Bone marrow (tissue), 2 donors: ENCODE results near the gene NAP1L1.

Source experiments
- DNase-seq, 2 donors: peaks; one replicate each; lab custom pipeline; 2025; lab: John Stamatoyannopoulos, UW

The NAP1L1 gene

GRCh38 chr12:76040461-76040860 lies 44.0 kb downstream of the NAP1L1 start:
- DNase-seq = no peak

GRCh38 chr12:76038176-76038575 lies 46.3 kb downstream of the NAP1L1 start:
- no peak for DNase-seq

DNA sequence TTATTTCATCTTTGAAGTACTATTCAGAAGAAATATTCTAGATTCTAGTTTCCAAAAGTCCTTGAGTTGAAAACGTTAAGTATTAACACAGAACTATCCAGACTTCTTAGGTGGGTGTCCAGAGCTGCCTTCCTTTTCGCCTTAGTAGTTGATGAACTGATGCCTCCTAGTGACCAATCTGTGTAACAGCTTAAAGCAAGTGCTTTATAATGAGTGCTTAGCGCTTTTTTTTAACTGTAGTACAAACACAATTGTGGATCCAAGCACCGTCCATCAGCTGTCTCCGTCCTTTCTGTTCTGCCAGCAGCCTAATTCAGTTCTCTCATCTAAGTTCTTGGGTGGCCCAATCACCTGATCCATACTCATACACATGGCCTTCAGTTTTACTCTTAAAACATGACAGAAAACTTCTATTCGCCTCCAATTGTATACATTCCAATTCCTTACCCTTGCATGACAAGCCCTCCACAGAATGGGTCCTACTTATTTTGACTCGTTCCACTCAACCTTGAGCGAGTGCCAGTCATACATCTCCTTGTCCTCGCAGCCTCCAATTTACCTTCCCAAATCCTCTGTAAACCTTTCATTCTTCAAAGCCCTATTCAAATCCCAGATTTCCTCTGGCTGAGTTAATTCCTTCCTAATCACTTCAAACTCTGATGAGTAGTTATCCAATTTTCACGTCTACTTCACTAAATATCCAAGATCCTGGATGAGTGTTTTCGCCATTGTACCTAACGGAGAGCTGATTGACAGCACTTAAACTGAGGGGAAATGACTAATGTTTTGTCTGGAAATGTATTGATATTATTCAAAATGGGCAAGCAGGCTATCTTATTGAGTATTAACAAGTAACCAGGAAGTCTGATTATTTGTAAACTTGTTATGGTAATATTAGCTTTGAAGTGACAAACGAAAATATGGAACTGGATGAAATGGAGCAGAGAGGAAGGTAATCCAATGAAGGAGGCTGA lies 47.1 kb downstream of the NAP1L1 start:
- peak in 1 of 2 donors; percentile 83 for DNase-seq

DNA sequence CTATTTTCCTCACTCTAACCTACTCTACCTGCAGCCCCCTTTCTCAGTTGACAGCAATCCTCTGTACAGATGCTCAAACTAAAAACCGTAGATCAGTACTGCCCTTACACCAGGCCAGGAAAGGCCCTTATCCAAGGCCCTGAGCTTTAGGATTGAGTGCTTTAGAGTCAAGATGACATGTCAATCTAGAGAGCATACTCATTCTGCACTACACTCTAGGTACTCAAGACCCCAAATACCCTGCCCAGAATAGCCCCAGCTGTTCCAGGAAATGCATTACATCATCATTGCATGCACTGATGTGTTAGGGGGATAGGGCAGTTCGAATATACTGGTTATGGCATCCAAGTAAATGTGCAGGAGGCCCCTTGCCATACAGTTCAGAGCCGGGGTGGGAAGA lies 49.4 kb downstream of the NAP1L1 start:
- no peak for DNase-seq

DNA sequence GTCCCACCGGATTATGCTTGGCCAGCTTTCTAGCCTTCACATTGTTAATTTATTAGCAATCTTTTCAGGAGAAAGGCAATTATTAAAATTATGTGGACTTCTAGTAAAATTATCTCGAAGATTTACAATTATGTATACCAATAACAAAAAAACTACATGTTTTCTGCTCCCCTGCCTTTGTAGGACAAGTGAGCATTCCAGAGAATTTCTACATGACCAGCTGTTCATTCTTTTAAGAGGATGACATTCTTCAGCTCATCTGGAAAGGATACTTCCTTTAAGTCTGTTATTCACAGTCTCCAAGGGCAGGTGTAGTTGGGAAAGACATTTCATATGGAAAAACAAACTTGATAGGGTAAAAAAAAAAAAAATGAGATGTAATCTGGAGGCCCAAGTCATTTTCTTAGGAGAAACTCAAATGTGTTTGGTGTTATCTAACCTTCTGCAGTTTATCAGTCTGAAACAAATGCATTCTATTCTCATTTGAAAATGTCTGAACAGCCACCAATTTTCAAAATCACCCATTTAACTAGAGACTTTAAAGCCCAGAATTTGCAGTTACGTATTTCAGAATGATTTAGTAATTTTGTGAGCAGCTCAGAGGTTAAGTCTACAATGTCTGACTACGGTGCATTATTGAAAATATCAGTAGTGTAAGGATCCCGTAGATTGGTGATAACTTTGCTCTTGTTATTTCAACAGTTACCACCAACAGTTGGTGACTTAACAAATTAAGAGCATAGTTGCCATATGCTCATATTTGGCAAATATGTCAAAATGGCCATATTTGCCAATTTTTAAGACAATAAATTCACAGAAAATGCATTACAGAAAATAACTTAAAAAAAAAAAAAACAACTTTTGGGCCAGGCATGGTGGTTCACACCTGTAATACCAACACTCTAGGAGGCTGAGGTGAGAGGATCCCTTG lies 51.1 kb downstream of the NAP1L1 start:
- no peak for DNase-seq

DNA sequence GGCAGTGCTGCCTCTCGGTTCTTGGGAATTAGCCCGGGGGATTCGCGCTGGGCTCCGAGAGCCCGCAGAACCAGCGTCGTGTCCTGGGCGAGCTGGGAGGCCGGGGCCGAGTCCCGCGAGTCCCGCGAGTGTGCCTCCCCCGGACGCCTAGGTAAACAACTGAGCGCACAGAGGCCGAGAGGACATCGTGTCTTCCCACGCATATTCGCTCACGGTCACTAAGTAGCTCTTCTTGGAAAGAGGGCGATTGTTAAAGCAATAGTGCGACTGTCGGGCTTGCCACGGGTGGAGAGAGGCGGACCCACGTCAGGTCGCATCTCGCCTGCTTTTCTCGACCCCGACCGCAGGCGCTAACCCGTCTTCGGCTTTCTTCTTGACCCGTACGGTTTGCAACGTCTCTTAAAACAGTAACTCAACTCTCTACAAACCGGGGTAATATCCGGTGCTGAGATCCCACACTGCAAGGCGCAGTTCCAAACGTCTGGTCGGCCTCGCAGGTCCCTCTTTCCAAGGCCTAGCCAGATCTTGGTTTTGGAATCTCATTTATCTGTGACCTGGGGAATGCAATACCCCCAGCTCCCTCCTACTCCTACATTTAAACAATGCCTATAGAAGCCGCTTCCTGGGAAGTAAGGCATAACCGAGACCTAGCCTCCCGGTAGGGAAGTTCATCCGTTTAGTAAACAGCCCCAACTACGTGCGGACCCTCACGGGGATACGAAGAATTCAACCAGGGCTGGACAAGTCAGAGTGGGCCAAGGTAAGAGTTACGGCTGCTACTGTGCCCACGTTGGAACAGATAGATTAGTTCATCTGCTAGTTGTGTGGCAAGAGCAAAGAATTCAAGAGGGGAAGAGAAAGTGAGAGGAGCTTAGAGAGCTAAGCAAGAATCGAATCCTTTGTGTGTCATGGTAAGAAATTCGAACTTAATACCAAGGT lies 52.2 kb downstream of the NAP1L1 start:
- no peak for DNase-seq

- DNase-seq = peak; percentile 29 to 91
These were observed 53.0 kb downstream of the NAP1L1 start, which contains the start of gene PHLDA1 for GRCh38 chr12:76031414-76032042. Gene PHLDA1 (minus strand): TSS chr12:76031776.

GRCh38 chr12:76031081-76031413 lies 53.4 kb downstream of the NAP1L1 start:
- peak in 1 of 2 donors; percentile 89 for DNase-seq

DNA sequence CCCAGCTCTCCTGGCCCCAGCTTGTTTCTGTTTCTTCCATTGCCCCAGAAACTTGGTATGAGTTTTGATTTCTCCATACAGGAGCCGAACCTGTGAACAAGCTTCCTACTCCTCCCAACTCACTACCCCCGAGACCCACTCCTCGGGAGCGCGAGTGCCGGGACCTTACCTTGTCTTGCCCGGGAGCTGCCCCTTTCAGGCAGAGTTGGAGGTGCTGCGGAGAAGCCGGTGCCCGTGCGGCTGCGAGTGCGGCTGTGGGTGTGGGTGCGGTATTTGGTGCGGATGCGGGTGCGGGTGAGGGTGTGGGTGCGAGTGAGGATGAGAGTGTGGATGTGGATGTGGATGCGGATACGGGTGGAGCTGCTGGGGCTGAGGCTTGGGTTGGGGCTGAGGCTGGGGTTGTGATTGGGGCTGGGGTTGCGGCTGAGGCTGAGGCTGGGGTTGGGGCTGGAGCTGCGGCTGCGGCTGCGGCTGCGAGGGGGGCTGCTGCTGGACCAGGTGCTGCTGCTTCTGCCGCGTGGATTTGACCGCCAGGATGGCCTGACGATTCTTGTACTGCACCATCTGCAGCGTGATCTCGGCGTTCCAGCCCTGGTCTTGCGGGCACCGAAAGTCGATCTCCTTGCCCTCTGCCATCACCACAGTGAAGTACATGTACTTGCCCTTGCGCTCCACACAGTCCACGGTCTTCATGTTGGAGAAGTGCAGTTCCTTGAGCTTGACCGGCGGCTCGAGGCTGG lies 54.0 kb downstream of the NAP1L1 start:
- peak in 1 of 2 donors; percentile 76 for DNase-seq

GRCh38 chr12:76029982-76030340 lies 54.5 kb downstream of the NAP1L1 start:
- peak in 1 of 2 donors; percentile 63 for DNase-seq

GRCh38 chr12:76028571-76029277 lies 55.8 kb downstream of the NAP1L1 start:
- no peak for DNase-seq

GRCh38 chr12:76026643-76027063 lies 57.8 kb downstream of the NAP1L1 start:
- no peak for DNase-seq

DNA sequence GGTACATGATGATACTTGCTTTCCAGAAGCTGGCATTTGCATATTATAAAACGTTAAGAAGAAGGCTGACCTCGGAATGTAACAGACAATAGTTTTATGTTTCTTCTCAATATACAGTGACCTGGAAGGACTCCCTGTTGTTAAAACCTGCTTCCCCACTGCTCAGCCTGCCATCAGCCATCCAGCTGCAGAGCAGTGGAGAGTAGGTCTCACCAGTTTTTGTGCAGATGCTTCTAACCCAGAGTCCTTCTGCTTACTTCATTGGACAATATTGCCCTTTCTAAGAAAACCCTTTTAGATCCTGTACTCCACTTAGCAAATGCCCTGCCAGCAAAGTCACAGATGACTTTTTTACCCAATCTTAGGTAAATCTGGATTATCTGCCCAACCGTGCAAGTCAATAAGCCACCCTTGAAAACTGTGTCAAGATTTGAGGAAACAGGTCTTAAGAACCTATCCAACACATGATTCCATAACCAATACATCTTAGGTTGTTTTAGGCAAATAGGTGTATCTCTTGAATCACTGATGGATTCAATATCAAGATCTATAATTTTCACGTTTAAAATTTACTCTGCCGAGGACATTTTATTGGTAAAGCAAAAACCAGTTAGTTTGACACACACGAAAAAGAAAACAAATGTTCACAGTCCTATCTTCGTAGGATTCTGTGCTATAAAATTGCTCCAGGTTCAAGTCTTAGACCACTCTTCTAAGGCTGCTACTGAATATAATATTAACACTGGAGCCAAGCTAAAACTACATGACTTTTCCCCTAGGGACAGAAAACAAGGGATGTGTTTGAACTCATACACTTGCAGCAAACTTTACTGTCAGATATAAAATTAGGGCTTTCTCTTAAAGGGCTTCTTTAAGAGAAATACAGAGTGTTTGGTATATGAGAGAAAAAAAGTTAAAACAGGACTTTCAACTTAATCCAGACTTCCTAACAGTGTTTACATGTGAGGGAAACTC lies 58.6 kb downstream of the NAP1L1 start:
- DNase-seq = no peak

DNA sequence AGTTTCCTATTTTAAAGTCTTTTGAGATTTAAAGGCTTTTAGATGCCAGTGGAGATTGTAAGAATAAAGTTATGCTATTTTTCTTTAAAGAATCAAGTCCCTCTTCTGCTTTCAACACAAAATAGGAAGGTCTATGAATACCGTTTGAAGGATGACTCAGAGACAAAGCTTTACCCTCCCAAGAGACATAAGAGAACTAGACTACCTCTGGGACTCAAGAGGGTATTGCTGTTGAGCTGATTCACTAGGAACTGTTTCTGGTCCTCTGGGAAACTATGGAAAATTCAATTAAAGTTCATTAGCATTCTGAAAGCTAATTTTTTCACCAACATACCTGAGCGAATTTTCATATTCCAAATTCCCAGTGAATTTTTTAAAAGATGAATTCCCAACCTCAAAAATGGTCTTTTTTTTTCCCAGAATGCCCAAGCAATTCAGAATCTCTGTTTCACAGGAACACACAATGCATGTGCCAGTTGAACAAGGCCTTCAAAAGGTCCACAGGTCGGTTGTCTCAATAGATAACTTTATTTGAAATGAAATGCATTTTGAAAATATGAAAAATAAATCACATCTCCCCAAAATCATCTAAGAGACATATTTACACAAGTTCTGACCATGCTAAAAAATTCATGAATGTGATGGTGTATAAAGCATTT lies 59.4 kb downstream of the NAP1L1 start:
- peak in 1 of 2 donors; percentile 30 for DNase-seq

DNA sequence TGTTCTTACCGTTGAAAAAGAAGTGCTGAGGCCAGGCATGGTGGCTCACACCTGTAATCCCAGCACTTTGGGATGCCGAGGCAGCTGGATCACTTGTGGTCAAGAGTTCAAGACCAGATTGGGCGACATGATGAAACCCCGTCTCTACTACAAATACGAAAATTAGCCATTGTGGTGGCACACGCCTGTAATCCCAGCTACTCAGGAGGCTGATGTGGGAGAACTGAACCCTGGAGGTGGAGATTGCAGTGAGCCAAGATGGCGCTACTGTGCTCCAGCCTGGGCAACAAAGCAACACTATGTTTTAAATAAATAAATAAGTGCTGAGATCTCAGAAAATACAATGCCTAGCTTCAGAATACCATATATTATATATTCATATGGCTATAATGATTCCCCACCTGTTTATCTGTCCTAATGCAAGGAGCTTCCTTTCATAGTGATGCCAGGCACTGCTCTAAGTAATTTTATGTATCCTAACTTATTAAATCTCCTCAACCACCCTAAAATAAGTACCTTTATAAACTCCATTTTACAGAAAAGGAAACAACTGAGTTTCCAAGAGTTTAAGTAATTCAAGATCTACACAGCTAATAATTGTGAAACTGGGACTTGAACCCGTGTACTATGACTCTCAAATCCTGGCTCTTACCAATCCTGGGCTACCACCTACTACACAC lies 60.2 kb downstream of the NAP1L1 start:
- DNase-seq = no peak

DNA sequence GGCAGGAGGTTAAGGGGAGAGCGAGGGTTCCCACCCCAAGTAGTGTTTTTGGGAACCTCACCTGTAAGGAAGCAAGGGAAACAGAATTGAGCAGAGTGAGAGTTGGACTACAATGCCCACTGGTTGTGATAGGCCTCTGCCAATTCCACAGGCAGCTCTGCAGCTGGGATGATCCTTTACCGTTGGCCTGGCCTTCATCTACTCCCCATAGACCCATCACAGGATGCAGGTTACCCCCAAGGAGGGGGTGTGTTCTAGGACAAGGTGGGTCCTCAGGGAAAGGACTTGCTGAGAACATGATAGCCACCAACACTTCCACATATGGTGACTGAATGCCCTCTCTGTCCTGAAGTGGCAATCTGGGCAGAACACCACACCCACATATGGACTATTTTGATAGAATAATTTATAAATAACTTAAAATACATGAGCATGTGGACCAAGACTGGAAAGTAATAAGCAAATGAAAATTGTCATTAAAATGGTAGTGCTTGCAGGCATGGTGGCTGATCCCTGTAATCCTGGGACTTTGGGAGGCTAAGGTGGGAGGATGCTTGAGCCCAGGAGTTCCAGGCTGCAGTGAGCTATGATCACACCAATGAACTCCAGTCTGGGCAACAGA lies 61.3 kb downstream of the NAP1L1 start:
- DNase-seq = no peak

DNA sequence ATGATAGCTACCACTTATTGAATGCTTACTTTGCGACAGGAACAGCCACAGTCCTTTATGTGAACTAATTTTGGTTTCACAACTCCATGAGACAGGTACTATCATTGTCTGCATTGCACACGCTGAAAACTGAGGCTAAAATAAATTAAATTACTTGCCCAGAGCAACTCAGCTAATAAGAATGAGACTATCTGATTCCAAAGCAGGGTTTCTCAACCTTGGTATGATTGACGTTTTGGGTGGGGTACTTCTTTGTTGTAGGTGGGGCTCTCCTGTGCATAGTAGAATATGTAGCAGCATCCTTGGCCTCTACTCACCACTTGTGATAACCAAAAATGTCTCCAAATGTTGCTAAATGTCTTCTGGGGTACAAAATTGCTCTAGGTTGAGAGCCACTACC lies 62.0 kb downstream of the NAP1L1 start:
- DNase-seq = no peak
